Skeletal muscle satellite cell (primary cell): ENCODE data around the gene NLRP3.
"Not testable (repeated sequence)": the region's sequence is repeated elsewhere in the genome, so short reads cannot be mapped to it uniquely, and the experiment has no call there.

Experiments used
- H3K27me3 ChIP-seq: 2 replicates; pipeline ENCODE4 v1.7.0; 2013; ENCODE audit warnings: low read length; ENCODE audit not compliant: control insufficient read depth, insufficient read depth
- H3K36me3 ChIP-seq: 2 replicates; pipeline ENCODE4 v1.7.0; 2013; ENCODE audit warnings: mild to moderate bottlenecking, control low read depth, low read length; ENCODE audit not compliant: insufficient read depth
- H3K4me1 ChIP-seq: 2 replicates; pipeline ENCODE4 v1.7.0; 2013; ENCODE audit warnings: low read length; ENCODE audit not compliant: control insufficient read depth, insufficient read depth
- H3K4me2 ChIP-seq: 2 replicates; pipeline ENCODE4 v1.7.0; 2013; ENCODE audit warnings: mild to moderate bottlenecking, low read length
- H3K4me3 ChIP-seq: 2 replicates; pipeline ENCODE4 v1.7.0; 2013; ENCODE audit warnings: low read length
- H3K9ac ChIP-seq: 2 replicates; pipeline ENCODE4 v1.7.0; 2013; ENCODE audit warnings: mild to moderate bottlenecking, low read depth, low read length, moderate library complexity
- H3K9me3 ChIP-seq: replicated peaks from 2 replicates; pipeline ENCODE4 v1.7.0; 2013; ENCODE audit warnings: mild to moderate bottlenecking, control low read depth, low read length

NLRP3 gene

DNA sequence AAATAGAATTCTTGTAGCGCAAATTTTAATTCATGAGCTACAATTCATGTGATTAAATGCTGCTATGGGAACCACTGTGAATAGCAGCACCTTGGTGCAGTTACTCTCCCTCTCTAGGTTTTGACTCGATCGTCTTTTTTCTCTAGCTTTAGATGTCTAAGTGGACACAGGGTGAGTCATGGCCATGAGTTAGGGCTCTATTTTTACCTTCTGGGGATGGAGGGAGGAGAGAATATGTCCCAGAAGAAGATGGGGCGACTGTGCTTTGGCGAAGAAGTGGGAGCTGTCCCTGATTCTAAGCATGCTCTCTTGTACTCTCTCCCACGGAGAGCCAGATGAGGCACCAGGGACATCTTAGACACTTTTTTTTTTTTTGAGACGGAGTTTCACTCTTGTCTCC, 43.5 kb downstream of the NLRP3 start:
- Histone ChIP-seq H3K36me3 (no peaks in the 10 kb centered on the region), H3K4me2 (no peak overlapping the region), H3K9me3 (no peaks in the 10 kb centered on the region), H3K4me1 (no peaks in the 10 kb centered on the region), H3K9ac (no peak overlapping the region), H3K4me3 (no peak overlapping the region), H3K27me3 (no peaks in the 10 kb centered on the region)

DNA sequence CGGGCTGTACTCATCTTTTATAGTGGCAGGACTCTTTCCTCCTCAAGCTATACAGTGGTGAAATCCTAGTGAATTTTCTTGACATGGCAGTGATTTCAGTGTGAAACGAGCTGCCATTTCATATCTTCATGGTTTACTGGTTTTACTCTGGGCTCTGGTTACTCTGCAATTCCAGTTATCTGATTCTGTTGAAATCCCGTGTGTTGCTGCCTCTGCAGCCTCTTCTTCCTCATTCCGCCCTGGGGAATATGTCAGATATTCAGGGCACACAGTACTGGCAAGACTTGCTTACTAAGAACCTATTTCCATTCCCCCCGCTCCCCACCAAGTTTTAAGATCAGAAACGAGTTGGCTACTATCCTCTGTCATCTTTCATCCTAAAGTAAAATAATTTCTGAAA, 49.8 kb downstream of the NLRP3 start:
- Histone ChIP-seq H3K36me3 (no peaks in the 10 kb centered on the region), H3K9ac (no peak overlapping the region), H3K27me3 (no peaks in the 10 kb centered on the region), H3K4me3 (no peak overlapping the region), H3K9me3 (no peaks in the 10 kb centered on the region), H3K4me2 (no peak overlapping the region), H3K4me1 (no peaks in the 10 kb centered on the region)

- H3K4me3 ChIP-seq, result no peak overlapping the region
- H3K36me3 ChIP-seq, result no peaks in the 10 kb centered on the region
- no peak overlapping the region for H3K9ac ChIP-seq
- H3K4me2 ChIP-seq, result no peak overlapping the region
- H3K27me3 ChIP-seq, result no peaks in the 10 kb centered on the region
- H3K4me1 ChIP-seq, result no peaks in the 10 kb centered on the region
- no peaks in the 10 kb centered on the region for H3K9me3 ChIP-seq
Measured at GRCh38 chr1:247467129-247467528, 51.2 kb downstream of the NLRP3 start.

- Histone ChIP-seq H3K4me3 (no peak overlapping the region), H3K27me3 (no peaks in the 10 kb centered on the region), H3K4me1 (no peaks in the 10 kb centered on the region), H3K36me3 (no peaks in the 10 kb centered on the region), H3K9me3 (no peaks in the 10 kb centered on the region), H3K4me2 (no peak overlapping the region), H3K9ac (no peak overlapping the region)
Measured at GRCh38 chr1:247468481-247469140, 52.6 kb downstream of the NLRP3 start.

- H3K4me2 ChIP-seq, result no peak overlapping the region
- H3K36me3 ChIP-seq, result no peaks in the 10 kb centered on the region
- no peak overlapping the region for H3K9ac ChIP-seq
- no peaks in the 10 kb centered on the region for H3K9me3 ChIP-seq
- H3K27me3 ChIP-seq, result no peaks in the 10 kb centered on the region
- H3K4me3 ChIP-seq, result no peak overlapping the region
- no peaks in the 10 kb centered on the region for H3K4me1 ChIP-seq
Measured at GRCh38 chr1:247469141-247469535, 53.2 kb downstream of the NLRP3 start.

GRCh38 chr1:247470942-247471429, 55.0 kb downstream of the NLRP3 start:
- not testable (repeated sequence) for H3K36me3 ChIP-seq, H3K4me2 ChIP-seq, H3K9ac ChIP-seq, H3K4me1 ChIP-seq, H3K27me3 ChIP-seq, H3K9me3 ChIP-seq, H3K4me3 ChIP-seq

DNA sequence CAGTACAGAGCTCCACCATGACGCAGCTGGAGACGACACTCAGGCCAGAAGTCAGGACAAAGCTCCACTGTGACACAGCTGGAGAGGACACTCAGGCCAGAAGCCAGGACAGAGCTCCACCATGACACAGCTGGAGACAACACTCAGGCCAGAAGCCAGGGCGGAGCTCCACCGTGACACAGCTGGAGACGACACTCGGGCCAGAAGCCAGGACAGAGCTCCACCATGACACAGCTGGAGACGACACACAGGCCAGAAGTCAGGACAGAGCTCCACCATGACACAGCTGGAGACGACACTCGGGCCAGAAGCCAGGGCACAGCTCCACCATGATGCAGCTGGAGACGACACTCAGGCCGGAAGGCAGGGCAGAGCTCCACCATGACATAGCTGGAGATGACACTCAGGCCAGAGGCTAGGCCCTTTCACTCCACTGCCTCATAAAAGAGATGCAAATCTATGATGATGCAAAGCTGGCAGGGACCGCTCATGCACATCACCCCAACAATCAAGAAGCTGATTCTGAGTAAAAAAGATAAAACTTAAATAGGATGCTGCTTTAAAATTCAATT, 55.6 kb downstream of the NLRP3 start:
- H3K9me3 ChIP-seq, result no peaks in the 10 kb centered on the region
- no peak overlapping the region for H3K4me3 ChIP-seq
- H3K36me3 ChIP-seq, result no peaks in the 10 kb centered on the region
- H3K4me2 ChIP-seq, result no peak overlapping the region
- H3K27me3 ChIP-seq, result no peaks in the 10 kb centered on the region
- no peak overlapping the region for H3K9ac ChIP-seq
- H3K4me1 ChIP-seq, result no peaks in the 10 kb centered on the region

DNA sequence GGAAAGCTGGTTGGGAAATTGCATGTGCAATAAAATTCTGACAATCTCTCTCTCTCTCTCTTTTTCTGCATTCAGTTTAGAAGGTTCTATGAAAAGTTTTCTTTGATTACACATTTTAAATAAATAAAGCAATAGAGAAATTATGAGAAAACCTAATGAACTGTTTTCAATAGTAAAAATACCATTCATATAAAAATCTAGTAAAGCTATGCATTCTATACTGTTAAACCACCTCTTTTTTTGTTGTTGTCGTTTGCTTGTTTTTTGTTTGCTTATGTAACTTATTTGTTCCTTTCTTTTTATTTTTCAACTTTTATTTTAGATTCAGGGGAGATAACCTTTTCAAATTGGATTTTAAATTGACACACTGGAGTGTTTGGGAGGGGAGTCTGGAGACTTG, 56.1 kb downstream of the NLRP3 start:
- Histone ChIP-seq H3K9me3 (no peaks in the 10 kb centered on the region), H3K4me3 (no peak overlapping the region), H3K9ac (no peak overlapping the region), H3K4me2 (no peak overlapping the region), H3K27me3 (no peaks in the 10 kb centered on the region), H3K36me3 (no peaks in the 10 kb centered on the region), H3K4me1 (no peaks in the 10 kb centered on the region)

DNA sequence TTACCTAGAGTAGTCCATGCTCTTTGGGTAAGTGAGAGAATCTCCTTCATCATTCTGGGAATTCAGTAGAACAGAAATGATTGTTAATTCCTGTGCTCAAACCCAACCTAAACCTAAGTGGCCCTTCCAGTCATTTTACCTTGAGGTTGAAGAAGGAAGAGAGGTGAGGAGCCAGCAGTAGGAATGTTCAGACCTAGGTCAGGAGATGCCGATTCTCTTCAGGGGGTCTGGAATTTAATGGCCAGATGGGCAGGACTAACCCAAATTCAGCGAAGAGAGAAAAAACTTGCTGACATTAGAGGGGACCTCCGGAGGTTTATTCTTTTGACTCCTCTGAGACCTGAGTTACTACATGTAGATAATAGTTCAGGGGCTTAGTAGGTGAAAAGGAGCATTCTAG, 58.4 kb downstream of the NLRP3 start:
- H3K36me3 ChIP-seq, result no peaks in the 10 kb centered on the region
- no peaks in the 10 kb centered on the region for H3K27me3 ChIP-seq
- no peak overlapping the region for H3K4me3 ChIP-seq
- no peaks in the 10 kb centered on the region for H3K9me3 ChIP-seq
- no peaks in the 10 kb centered on the region for H3K4me1 ChIP-seq
- no peak overlapping the region for H3K9ac ChIP-seq
- H3K4me2 ChIP-seq, result no peak overlapping the region

GRCh38 chr1:247475793-247476192, 59.8 kb downstream of the NLRP3 start:
- Histone ChIP-seq H3K4me2 (no peak overlapping the region), H3K4me1 (no peaks in the 10 kb centered on the region), H3K9ac (no peak overlapping the region), H3K27me3 (no peaks in the 10 kb centered on the region), H3K4me3 (no peak overlapping the region), H3K36me3 (no peaks in the 10 kb centered on the region), H3K9me3 (no peaks in the 10 kb centered on the region)

DNA sequence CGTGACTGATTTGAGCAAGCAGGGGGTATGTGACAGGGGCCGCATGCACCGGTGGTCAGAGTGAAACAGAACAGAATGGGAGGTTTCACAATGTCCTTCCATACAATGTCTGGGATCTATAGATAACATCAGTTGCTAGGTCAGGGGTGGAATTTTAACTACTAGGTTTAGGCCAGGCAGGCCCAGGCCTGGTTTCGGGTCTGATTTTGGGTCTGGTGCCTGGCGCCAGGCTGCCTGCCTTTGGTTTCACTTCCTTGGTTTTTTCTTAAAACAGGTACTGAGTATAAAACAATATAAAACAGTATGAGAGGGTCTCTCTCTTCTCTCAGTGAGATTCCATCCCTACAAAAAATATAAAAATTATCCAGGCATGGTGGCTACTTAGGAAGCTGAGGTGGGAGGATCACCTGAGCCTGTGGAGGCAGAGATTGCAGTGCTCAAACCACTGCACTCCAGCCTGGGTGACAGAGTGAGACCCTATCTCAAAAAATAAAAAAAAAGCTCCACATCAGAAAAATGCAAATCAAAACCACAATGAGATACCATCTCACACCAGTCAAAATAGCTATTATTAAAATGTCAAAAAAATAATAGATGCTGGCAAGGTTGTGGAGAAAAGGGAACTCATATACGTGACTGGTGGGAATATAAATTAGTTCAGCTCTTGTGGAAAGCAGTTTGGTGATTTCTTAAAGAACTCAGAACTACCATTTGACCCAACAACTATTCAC, 60.5 kb downstream of the NLRP3 start:
- H3K4me1 ChIP-seq, H3K4me3 ChIP-seq, H3K4me2 ChIP-seq, H3K27me3 ChIP-seq, H3K9me3 ChIP-seq, H3K36me3 ChIP-seq, H3K9ac ChIP-seq: not testable (repeated sequence)

- H3K36me3 ChIP-seq, result no peaks in the 10 kb centered on the region
- H3K27me3 ChIP-seq, result no peaks in the 10 kb centered on the region
- no peak overlapping the region for H3K4me2 ChIP-seq
- no peaks in the 10 kb centered on the region for H3K4me1 ChIP-seq
- no peaks in the 10 kb centered on the region for H3K9me3 ChIP-seq
- no peak overlapping the region for H3K9ac ChIP-seq
- H3K4me3 ChIP-seq, result no peak overlapping the region
Measured at GRCh38 chr1:247482747-247483146, 66.8 kb downstream of the NLRP3 start.
